ENCODE data around the gene SLC28A2.

- TF ChIP-seq, protein P1, sequence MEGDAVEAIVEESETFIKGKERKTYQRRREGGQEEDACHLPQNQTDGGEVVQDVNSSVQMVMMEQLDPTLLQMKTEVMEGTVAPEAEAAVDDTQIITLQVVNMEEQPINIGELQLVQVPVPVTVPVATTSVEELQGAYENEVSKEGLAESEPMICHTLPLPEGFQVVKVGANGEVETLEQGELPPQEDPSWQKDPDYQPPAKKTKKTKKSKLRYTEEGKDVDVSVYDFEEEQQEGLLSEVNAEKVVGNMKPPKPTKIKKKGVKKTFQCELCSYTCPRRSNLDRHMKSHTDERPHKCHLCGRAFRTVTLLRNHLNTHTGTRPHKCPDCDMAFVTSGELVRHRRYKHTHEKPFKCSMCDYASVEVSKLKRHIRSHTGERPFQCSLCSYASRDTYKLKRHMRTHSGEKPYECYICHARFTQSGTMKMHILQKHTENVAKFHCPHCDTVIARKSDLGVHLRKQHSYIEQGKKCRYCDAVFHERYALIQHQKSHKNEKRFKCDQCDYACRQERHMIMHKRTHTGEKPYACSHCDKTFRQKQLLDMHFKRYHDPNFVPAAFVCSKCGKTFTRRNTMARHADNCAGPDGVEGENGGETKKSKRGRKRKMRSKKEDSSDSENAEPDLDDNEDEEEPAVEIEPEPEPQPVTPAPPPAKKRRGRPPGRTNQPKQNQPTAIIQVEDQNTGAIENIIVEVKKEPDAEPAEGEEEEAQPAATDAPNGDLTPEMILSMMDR (IDR thresholded peaks at IDR 0.05) = no peak
- TF ChIP-seq POLR2A (IDR thresholded peaks at IDR 0.05) = no peak
These were observed 22.8 kb downstream of the SLC28A2 start for GRCh38 chr15:45274636-45275380.
